OCI-LY1 (cell line): ENCODE measurements around the gene NUDT5.

ENCODE experiments used
- CTCF ChIP-seq: fragments of 200-600 bp; sonication (generic), shearing (Covaris generic); IDR thresholded peaks from 2 replicates; pipeline ENCODE4 v1.5.1; 2017; ENCODE audit warnings: mild to moderate bottlenecking, antibody characterized with exemption, low read length, moderate library complexity, mixed read lengths
- EZH2 ChIP-seq: fragments of 200-600 bp; sonication (generic), shearing (Covaris generic); IDR thresholded peaks from 2 replicates; pipeline ENCODE4 v1.8.0; 2017; ENCODE audit warnings: borderline replicate concordance, mixed run types, mild to moderate bottlenecking, antibody characterized with exemption, low read length, moderate library complexity, mixed read lengths

- no peak for TF ChIP-seq CTCF
- TF ChIP-seq EZH2 = no peak
Measured at GRCh38 chr10:12238821-12239220, 43.1 kb upstream of the NUDT5 start.
